Esophagus squamous epithelium (tissue), 4 donors: Measurements from ENCODE around the gene VEPH1.

ENCODE experiments used
- POLR2A ChIP-seq, 4 donors: fragments of 450-650 bp; IDR thresholded peaks; one replicate each; pipeline ENCODE4 v1.6.1; 2017; ENCODE audit warnings: antibody characterized with exemption in 4 of 4, mild to moderate bottlenecking in 4 of 4, moderate library complexity in 3 of 4
- TF ChIP-seq, protein P1 (sequence below), 6 experiments: fragments of 450-650 bp in 4 of 6; fragments of 200-600 bp in 2 of 6; sonication (generic) in 2 of 6; IDR thresholded peaks; one replicate each; pipeline ENCODE4 v1.5.1; 2016 to 2019; ENCODE audit warnings: antibody characterized with exemption in 6 of 6, mild to moderate bottlenecking in 4 of 6, moderate library complexity in 4 of 6

DNA sequence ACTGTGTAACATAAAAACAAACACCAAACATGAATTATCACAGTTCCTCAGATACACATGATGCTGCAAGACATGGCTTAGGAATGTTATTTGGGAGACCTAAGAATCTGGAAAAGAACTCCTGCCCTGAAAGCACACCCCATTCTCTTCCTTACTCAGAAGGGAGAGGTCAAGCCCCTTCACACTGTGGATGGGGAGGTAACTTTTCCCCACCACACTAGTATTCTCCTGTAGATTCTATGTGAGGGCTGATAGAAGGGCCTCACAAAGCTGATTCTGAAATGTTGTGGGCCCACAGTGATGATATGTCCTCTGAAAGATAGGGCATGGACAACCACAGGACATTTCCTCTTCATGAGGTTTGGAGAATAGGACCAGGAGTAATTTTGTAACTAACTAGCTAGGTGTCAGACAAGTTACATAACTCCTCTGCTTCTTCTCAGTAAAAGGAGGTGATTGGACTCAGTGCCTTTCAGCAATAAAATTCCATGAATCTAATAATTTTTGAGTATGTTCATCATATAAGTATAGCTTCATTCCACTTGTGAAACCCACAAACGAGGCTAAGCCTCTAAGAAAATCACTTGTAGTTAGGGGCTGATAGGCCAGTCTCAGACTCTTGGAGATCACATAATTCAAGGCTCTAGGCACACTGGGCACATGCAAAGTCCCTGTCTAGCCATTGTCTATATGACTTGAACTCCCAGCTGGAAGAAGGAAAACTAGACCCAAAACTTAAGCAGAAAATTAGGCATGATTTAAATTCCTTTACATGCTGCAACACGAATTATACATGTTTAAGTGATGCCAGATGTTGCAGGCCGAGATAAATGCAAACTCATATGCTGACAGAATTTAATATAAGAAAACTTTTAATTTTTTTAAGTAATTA, 59.1 kb downstream of the VEPH1 start:
- TF ChIP-seq, protein P1, sequence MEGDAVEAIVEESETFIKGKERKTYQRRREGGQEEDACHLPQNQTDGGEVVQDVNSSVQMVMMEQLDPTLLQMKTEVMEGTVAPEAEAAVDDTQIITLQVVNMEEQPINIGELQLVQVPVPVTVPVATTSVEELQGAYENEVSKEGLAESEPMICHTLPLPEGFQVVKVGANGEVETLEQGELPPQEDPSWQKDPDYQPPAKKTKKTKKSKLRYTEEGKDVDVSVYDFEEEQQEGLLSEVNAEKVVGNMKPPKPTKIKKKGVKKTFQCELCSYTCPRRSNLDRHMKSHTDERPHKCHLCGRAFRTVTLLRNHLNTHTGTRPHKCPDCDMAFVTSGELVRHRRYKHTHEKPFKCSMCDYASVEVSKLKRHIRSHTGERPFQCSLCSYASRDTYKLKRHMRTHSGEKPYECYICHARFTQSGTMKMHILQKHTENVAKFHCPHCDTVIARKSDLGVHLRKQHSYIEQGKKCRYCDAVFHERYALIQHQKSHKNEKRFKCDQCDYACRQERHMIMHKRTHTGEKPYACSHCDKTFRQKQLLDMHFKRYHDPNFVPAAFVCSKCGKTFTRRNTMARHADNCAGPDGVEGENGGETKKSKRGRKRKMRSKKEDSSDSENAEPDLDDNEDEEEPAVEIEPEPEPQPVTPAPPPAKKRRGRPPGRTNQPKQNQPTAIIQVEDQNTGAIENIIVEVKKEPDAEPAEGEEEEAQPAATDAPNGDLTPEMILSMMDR (IDR thresholded peaks at IDR 0.05) = no peak
- TF ChIP-seq POLR2A (IDR thresholded peaks at IDR 0.05) = no peak
